D721Med (cell line): ENCODE data around the gene MAP3K20.
"Not testable (repeated sequence)": the region's sequence is repeated elsewhere in the genome, so short reads cannot be mapped to it uniquely, and the experiment has no call there.

ENCODE experiments used
- DNase-seq: peaks from one replicate; pipeline ENCODE4 v3.0.0; 2011; ENCODE audit warnings: low spot score; ENCODE audit not compliant: insufficient read length
- FAIRE-seq: peaks from 2 replicates; lab custom pipeline; 2011; peaks lifted over from hg19 to GRCh38; lab: Jason Lieb, UNC
- CTCF ChIP-seq: IDR thresholded peaks from 2 replicates; pipeline ENCODE4 v1.5.1; 2012; ENCODE audit warnings: mild to moderate bottlenecking, control low read depth; ENCODE audit not compliant: insufficient read depth; ENCODE audit errors: missing control alignments

Gene MAP3K20

DNA sequence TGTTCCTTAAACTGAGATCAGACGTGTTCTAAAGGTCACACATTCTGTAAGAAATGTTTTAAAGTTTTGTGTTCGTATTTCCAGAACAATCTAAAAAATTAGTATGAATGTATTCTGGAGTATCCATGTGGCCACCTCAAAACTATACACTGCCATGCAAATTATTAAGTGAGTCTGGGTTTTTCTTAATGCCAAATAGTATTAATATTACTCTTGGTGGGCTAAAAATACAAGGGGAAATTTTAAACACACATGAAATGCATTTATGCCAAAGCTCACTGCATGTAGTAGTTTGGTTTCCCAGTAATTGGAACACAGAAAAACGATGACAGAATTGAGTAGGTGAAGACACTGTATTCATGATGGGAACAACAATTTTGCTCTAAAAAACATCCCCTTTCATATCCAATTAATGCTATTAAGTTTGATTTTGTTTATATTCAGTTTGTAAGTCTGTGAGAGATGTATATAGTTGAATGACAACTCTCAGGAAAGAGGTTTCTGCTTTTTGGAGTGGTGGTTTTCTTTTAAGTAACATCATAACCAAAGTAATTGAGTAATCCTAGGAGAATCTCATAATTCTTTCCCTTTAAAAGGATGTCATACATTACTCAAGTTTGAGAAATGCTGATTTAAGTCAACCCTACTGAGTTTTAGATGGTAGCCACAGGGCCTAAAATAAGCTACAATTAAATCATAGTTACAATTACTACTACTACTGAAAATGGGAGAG lies 203.3 kb downstream of the MAP3K20 start:
- TF ChIP-seq CTCF: no peak
- DNase-seq (no peak), FAIRE-seq (no peak)

DNA sequence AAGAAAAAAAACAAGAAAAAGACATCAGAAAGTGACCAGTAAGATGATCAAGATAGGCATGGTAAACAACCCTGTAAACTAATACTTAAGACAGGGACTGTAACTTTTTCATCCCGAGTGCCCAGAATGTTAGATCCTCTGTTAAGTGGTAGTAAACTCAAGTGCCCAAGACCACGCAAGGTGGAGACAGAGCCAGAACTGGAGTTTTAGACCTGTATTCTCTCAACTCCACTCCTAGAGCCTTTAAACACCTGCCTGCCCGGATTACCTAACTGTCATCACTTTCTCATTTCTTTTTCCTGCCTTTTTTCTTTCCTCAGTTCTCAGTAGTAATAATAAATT lies 203.9 kb downstream of the MAP3K20 start:
- DNase-seq: no peak
- TF ChIP-seq CTCF: no peak
- no peak for FAIRE-seq

DNA sequence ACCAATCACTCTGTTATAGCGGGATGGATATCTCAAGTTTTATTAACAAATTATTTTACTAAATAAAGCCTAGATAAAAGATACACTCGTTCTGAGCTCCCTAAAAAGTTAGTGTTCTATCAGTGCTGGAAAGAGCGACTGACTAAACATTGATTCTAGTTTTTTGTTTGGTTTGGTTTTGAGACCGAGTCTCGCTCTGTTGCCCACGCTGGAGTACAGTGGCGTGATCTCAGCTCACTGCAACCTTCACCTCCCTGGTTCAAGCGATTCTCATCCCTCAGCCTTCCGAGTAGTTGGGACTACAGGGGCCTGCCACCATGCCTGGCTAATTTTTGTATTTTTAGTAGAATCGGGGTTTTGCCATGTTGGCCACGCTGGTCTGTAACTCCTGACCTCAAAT lies 205.2 kb downstream of the MAP3K20 start:
- TF ChIP-seq CTCF: no peak

DNA sequence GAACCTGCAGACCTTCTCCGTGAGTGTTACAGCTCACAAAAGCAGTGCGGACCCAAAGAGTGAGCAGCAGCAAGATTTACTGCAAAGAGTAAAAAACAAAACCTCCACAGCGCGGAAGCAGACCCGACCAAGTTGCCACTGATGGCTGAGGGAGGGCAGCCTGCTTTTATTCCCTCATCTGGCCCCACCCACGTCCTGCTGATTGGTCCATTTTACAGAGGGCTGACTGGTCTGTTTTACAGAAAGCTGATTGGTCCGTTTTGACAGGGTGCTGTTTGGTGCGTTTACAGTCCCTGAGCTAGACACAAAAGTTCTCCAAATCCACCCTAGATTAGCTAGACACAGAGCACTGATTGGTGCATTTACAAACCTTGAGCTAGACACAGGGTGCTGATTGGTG lies 206.3 kb downstream of the MAP3K20 start:
- not testable (repeated sequence) for DNase-seq, FAIRE-seq

More for the DNA sequence above, 205.2 kb downstream of the MAP3K20 start:
- no peak for DNase-seq
- FAIRE-seq: no peak

DNA sequence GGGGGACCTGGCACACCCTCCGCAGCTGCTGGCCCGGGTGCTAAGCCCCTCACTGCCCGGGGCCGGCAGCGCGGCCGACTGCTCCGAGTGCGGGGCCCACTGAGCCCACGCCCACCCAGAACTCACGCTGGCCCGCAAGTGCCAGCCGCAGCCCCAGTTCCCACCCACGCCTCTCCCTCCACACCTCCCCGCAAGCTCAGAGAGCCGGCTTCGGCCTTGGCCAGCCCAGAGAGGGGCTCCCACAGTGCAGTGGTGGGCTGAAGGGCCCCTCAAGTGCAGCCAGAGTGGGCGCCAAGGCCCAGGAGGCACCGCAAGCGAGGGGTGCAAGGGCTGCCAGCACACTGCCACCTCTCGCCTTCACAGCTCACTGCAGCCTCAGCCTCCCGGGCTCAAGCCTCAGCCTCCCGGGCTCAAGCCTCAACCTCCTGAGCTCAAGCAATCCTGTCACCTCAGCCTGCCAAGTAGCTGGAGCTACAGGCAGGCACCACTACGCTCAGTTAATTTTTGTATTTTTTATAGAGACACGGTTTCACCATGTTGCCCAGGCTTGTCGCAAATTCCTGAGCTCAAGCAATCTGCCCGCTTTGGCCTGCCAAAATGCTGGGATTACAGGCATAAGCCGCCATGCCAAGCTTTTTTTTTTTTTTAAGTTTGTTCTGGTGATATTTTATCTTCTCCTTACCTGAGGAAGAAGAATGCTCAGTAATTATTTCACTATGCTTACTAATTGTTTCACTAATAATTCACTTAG lies 207.3 kb downstream of the MAP3K20 start:
- no peak for FAIRE-seq
- no peak for TF ChIP-seq CTCF
- no peak for DNase-seq

DNA sequence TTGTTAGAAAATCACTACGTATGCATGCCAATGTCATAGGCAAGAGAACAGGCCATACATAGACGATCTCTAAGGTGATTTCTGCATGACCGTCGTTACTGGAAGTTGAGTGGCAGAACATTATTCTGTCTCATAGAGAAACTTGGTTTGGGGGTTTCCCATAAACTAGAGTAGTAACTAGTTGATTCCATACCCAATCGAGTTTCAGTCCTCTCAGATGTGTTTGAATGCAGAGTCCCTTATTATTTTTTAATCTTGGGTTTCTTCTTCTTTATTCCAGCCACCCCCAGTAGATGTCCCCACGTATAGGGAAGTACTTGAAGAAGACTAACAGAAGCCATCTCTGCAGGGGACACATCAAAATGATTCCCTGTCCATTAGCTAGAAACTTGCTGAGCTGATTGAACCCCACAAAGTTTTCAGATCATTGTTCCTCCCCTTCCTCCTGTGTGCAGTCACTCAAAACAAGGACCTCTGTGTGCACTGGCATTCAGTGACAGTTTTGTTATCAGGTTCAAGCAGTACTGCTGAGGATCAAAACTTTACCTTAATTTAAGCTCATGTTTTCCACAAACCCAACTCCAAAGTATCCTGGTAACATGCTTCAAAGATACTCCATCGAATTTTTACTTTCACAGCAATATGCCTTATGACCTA lies 210.6 kb downstream of the MAP3K20 start:
- no peak for FAIRE-seq
- DNase-seq: no peak
- TF ChIP-seq CTCF: no peak

GRCh38 chr2:173287594-173287993 lies 211.9 kb downstream of the MAP3K20 start:
- no peak for TF ChIP-seq CTCF
- no peak for FAIRE-seq
- DNase-seq: no peak
